Effector memory CD8-positive, alpha-beta T cell (primary cell): ENCODE data around the gene PSORS1C1.

Experiments
- ATAC-seq: fragments of 150-1000 bp; cut with Tn5 transposase; replicated peaks from 2 replicates; pipeline ENCODE4 v1.10.0; 2021; ENCODE audit warnings: mild to moderate bottlenecking, moderate library complexity
- DNase-seq, 3 experiments: peaks; one replicate each; pipeline ENCODE4 v3.0.0; 2021
- H3K27ac Mint-ChIP-seq, 2 donors: one replicate each; pipeline ENCODE4 v1.8.0; 2022; ENCODE audit warnings: mild to moderate bottlenecking in 2 of 2, mixed read lengths in 2 of 2, moderate library complexity in 2 of 2
- H3K27me3 Mint-ChIP-seq, 2 donors: one replicate each; pipeline ENCODE4 v1.8.0; 2022; ENCODE audit warnings: mixed read lengths in 2 of 2
- H3K36me3 Mint-ChIP-seq: one replicate; pipeline ENCODE4 v1.8.0; 2022; ENCODE audit warnings: mild to moderate bottlenecking, moderate library complexity, mixed read lengths; ENCODE audit not compliant: insufficient read depth
- H3K4me1 Mint-ChIP-seq, 2 donors: one replicate each; pipeline ENCODE4 v1.8.0; 2022; ENCODE audit warnings: low read depth in 2 of 2, mixed read lengths in 2 of 2
- H3K4me3 Mint-ChIP-seq, 2 donors: one replicate each; pipeline ENCODE4 v1.8.0; 2022; ENCODE audit warnings: mild to moderate bottlenecking in 2 of 2, mixed read lengths in 2 of 2, moderate library complexity in 2 of 2
- H3K9me3 Mint-ChIP-seq, 2 donors: one replicate each; pipeline ENCODE4 v1.8.0; 2022; ENCODE audit warnings: mixed read lengths in 2 of 2

Gene PSORS1C1

GRCh38 chr6:31086788-31087440 lies 27.7 kb upstream of the PSORS1C1 start:
- H3K27me3 Mint-ChIP-seq = peaks cover 15 to 23% of the 10 kb centered on the region in 2 donors
- H3K4me1 Mint-ChIP-seq = peaks cover 5 to 7% of the 10 kb centered on the region in 2 donors
- H3K27ac Mint-ChIP-seq = no peak overlapping the region
- H3K9me3 Mint-ChIP-seq = no peaks in the 10 kb centered on the region
- no peak overlapping the region for H3K4me3 Mint-ChIP-seq
- DNase-seq (no peak), ATAC-seq (no peak)
- H3K36me3 Mint-ChIP-seq = peaks cover 5% of the 10 kb centered on the region

DNA sequence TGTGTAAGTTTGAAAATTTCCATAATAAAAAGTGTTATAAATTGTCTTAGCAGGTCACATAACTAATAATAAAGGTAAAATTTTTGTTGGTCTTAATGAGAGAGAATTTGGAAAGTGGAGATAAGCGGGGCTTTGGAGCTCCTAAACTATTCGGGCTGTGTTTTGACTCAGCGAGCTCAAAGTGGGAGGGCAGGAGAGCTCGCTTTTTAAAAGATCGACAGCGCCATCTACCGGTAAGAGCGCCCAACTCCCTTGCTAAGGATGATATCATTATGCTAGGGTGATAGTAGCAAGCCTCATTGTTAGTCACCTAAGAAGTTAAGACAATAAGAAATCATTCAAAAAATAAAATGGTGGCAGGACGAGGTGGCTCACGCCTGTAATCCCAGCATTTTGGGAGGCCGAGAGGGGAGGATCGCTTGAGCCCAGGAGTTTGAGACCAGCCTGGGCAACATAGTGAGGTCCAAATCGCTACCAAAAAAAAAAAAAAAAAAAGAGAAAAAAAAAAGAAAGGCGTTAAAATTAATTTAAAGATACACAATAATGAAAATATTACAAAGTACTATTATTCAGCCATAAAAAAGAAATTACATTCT lies 27.0 kb upstream of the PSORS1C1 start:
- H3K9me3 Mint-ChIP-seq = no peaks in the 10 kb centered on the region
- peaks cover 5 to 7% of the 10 kb centered on the region in 2 donors for H3K4me1 Mint-ChIP-seq
- H3K4me3 Mint-ChIP-seq = no peak overlapping the region
- peaks cover 5% of the 10 kb centered on the region for H3K36me3 Mint-ChIP-seq
- peaks cover 15 to 23% of the 10 kb centered on the region in 2 donors for H3K27me3 Mint-ChIP-seq
- H3K27ac Mint-ChIP-seq = peak overlapping the region in 1 of 2 donors; percentile 44
- DNase-seq (peak; percentile 86 to 91 (median 88)), ATAC-seq (peak; percentile 100)

GRCh38 chr6:31090275-31090972 lies 24.2 kb upstream of the PSORS1C1 start:
- Mint-ChIP-seq H3K27ac (no peak overlapping the region), H3K27me3 (peaks cover 6 to 16% of the 10 kb centered on the region in 2 donors), H3K4me1 (peaks cover 20 to 22% of the 10 kb centered on the region in 2 donors), H3K4me3 (no peak overlapping the region), H3K9me3 (no peaks in the 10 kb centered on the region), H3K36me3 (peaks cover 9% of the 10 kb centered on the region)
- no peak for DNase-seq
- no peak for ATAC-seq

DNA sequence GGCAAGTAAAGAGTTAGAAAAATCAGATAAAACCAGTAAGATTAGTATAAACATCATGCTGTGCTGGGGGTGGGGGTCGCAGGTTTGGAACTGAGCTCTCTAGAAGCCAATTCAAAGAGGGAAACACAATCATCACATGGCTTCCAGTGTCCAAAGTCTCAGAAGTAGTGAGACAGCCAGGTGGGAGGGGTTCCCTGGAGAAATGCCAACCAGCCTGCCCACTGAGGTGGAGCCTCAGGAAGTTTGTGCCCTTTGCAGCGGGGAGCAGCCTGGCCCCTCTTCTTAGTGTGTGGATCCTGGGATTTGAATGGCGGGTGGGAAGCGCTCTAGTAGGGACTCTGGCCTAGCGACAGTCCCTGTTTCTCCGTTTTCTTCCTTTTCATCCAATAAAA lies 23.6 kb upstream of the PSORS1C1 start:
- no peak overlapping the region for H3K4me3 Mint-ChIP-seq
- ATAC-seq = no peak
- H3K36me3 Mint-ChIP-seq = peaks cover 9% of the 10 kb centered on the region
- no peak overlapping the region for H3K27ac Mint-ChIP-seq
- peaks cover under 1 to 11% of the 10 kb centered on the region in 2 donors for H3K27me3 Mint-ChIP-seq
- DNase-seq = no peak
- no peaks in the 10 kb centered on the region for H3K9me3 Mint-ChIP-seq
- peaks cover 20 to 25% of the 10 kb centered on the region in 2 donors for H3K4me1 Mint-ChIP-seq

DNA sequence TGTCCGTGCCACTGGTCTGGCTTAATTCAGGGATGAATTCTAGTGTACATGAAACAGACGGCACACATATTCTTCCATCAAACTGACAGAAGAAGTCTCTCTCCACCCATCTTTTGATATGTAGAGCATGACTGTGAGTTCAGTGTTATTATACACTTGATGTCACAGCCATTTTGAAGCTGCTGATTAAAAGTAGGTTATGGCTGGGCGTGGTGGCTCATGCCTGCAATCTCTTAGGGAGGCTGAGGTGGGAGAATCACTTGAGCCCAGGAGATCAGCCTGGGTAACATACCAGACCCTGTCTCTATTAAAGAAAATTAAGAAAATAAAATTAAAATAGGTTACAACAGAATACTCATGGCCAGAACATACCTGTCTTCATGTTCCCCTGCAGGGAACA lies 22.9 kb upstream of the PSORS1C1 start:
- Mint-ChIP-seq H3K9me3 (no peaks in the 10 kb centered on the region), H3K4me3 (no peak overlapping the region), H3K27me3 (peaks cover 0 to 11% of the 10 kb centered on the region in 2 donors), H3K27ac (no peak overlapping the region), H3K36me3 (peaks cover 9% of the 10 kb centered on the region), H3K4me1 (peaks cover 20 to 27% of the 10 kb centered on the region in 2 donors)
- ATAC-seq = no peak
- no peak for DNase-seq

GRCh38 chr6:31092238-31092637 lies 22.4 kb upstream of the PSORS1C1 start:
- H3K27ac Mint-ChIP-seq = no peak overlapping the region
- no peaks in the 10 kb centered on the region for H3K9me3 Mint-ChIP-seq
- peaks cover 9% of the 10 kb centered on the region for H3K36me3 Mint-ChIP-seq
- no peak for ATAC-seq
- peaks cover 0 to 5% of the 10 kb centered on the region in 2 donors for H3K27me3 Mint-ChIP-seq
- H3K4me1 Mint-ChIP-seq = peaks cover 20 to 26% of the 10 kb centered on the region in 2 donors
- DNase-seq = no peak
- no peak overlapping the region for H3K4me3 Mint-ChIP-seq

GRCh38 chr6:31092769-31093505 lies 21.7 kb upstream of the PSORS1C1 start:
- Mint-ChIP-seq H3K27me3 (no peaks in the 10 kb centered on the region), H3K4me1 (peaks cover 18 to 24% of the 10 kb centered on the region in 2 donors), H3K4me3 (no peak overlapping the region), H3K36me3 (peaks cover 9% of the 10 kb centered on the region), H3K9me3 (no peaks in the 10 kb centered on the region), H3K27ac (no peak overlapping the region)
- DNase-seq = no peak
- no peak for ATAC-seq

DNA sequence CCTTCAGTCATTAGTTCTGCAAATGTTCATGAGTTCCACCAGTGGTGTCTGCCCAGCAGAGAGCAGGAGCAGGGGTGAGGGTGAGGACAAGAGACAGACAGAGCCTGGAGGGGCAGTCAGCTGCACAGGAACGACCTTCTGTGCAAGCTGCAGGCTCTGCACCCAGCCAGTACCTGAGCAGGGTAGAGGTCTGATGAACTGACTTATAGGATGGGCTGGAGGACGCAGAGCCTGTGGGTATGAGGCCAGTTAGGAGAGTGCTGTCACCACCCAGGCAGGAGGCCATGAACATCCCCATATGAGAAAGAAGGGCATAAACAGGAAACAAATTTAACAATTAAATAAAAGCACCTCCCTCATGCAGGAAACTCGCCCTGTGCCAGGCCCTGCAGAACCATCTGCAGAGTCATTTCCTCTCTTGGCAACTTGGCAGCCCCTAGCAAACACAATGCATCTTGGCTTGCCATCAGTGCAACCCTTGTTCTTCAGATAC lies 20.2 kb upstream of the PSORS1C1 start:
- peak overlapping the region; percentile 61 to 89 for H3K27ac Mint-ChIP-seq
- peaks cover 9% of the 10 kb centered on the region for H3K36me3 Mint-ChIP-seq
- H3K27me3 Mint-ChIP-seq = no peaks in the 10 kb centered on the region
- peak in 1 of 3 experiments; percentile 18 for DNase-seq
- peaks cover 18 to 24% of the 10 kb centered on the region in 2 donors for H3K4me1 Mint-ChIP-seq
- ATAC-seq = peak; percentile 86
- H3K4me3 Mint-ChIP-seq = peak overlapping the region; percentile 60 to 69
- no peaks in the 10 kb centered on the region for H3K9me3 Mint-ChIP-seq

GRCh38 chr6:31096215-31096614 lies 18.4 kb upstream of the PSORS1C1 start:
- Mint-ChIP-seq H3K9me3 (no peaks in the 10 kb centered on the region), H3K27ac (no peak overlapping the region), H3K27me3 (no peaks in the 10 kb centered on the region), H3K4me3 (no peak overlapping the region), H3K36me3 (peaks cover 4% of the 10 kb centered on the region), H3K4me1 (peaks cover 18 to 24% of the 10 kb centered on the region in 2 donors)
- DNase-seq = no peak
- no peak for ATAC-seq

DNA sequence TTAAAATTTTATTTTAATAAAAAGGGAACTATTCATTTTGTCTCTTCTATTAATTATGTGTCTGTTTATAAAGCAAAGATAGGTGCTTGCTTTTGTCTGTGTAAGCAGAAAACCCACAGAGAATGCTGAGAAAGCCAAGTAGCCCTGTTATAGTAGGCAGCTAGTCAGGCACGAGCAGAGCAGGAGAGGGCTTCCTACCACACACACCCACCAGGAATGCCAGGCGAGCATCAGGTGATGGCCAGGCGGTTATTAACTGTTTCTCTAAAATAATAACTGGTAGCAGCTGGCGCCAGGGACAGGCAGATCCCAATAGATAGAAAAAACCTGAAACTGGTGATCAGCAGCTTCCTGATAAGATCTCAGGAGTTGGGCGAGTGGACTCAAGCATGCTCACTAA lies 17.9 kb upstream of the PSORS1C1 start:
- H3K27me3 Mint-ChIP-seq = no peaks in the 10 kb centered on the region
- no peak for DNase-seq
- peaks cover 4% of the 10 kb centered on the region for H3K36me3 Mint-ChIP-seq
- peaks cover 18 to 24% of the 10 kb centered on the region in 2 donors for H3K4me1 Mint-ChIP-seq
- peak overlapping the region in 1 of 2 donors; percentile 15 for H3K27ac Mint-ChIP-seq
- no peak for ATAC-seq
- no peaks in the 10 kb centered on the region for H3K9me3 Mint-ChIP-seq
- H3K4me3 Mint-ChIP-seq = no peak overlapping the region

GRCh38 chr6:31098449-31098938 lies 16.1 kb upstream of the PSORS1C1 start:
- peaks cover 21 to 24% of the 10 kb centered on the region in 2 donors for H3K4me1 Mint-ChIP-seq

GRCh38 chr6:31103136-31103535 lies 11.5 kb upstream of the PSORS1C1 start:
- Mint-ChIP-seq H3K9me3 (no peaks in the 10 kb centered on the region), H3K36me3 (no peaks in the 10 kb centered on the region), H3K4me3 (no peak overlapping the region), H3K27ac (no peak overlapping the region), H3K4me1 (peaks cover 0 to 3% of the 10 kb centered on the region in 2 donors), H3K27me3 (no peaks in the 10 kb centered on the region)
- no peak for DNase-seq
- ATAC-seq = no peak

More at GRCh38 chr6:31098449-31098938, 16.1 kb upstream of the PSORS1C1 start:
- Mint-ChIP-seq H3K36me3 (peaks cover 4% of the 10 kb centered on the region), H3K9me3 (no peaks in the 10 kb centered on the region), H3K4me3 (no peak overlapping the region), H3K27ac (no peak overlapping the region), H3K27me3 (no peaks in the 10 kb centered on the region)
- DNase-seq = no peak
- no peak for ATAC-seq

DNA sequence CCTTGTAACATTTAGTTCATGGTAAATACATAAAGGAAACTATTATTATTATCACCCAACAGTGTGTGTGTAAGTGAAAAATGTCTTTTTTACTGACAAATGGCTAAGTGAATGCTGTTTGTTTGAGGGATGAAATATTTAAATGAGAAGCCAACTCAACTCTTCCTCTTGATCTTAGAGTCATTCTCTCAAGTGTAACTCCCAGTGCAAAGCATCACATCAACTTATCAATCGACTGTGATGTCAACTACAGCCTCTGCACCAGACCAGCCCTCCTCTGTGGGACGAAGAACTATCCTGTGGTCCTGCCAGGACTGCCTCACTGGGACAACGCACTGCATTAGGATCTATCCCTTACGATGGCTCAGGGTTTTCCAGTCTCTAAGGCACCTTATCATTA lies 7.5 kb upstream of the PSORS1C1 start:
- H3K36me3 Mint-ChIP-seq = no peaks in the 10 kb centered on the region
- no peak overlapping the region for H3K4me3 Mint-ChIP-seq
- DNase-seq (no peak), ATAC-seq (no peak)
- H3K4me1 Mint-ChIP-seq = peaks cover 0 to 3% of the 10 kb centered on the region in 2 donors
- H3K27ac Mint-ChIP-seq = no peak overlapping the region
- H3K27me3 Mint-ChIP-seq = peaks cover 21 to 29% of the 10 kb centered on the region in 2 donors
- H3K9me3 Mint-ChIP-seq = no peaks in the 10 kb centered on the region
